Measurements from ENCODE around the gene FGF3.

The FGF3 gene

DNA sequence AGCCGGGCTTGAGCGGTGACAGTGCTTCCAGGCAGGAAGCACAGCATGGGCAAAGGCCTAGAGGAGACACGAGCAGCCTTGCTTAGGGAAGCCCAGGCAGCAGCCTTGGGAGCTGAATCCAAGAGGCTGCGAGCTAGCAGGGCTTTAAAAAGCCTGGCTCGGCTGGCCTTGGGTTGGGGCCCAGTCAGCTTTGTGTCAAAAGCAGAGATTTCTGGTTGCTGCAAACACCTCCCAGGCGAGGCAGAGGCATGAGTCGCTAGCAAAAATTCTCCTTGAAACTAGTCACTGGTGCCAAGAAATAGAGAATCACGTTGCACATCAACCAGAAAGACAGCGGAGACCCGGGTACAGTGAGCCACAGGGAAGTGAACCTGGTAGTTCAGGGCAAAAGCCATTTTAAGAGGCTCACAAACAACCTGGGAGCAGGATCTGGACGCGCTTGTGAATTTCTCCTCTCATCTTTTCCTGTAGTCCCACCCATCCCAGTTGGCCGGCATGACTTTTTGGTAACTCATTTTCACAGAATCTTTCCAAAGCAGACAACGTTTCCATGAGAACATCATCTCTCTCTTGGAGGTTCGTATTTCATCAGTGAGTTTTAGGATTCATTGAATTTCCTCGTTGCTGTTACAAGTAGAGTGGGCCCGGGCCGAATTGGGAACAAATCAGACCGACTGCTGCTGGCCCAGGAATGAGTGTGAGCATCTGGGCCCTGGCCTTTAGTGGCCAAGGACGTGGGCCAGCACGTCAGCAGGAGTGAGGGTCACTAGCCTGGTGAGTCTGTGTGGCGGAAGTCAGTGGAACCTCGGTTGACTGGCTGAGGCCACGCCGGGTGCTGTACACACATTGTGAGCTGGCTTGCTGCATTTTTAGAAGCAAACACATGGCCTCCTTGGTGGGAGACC, 27.7 kb downstream of the FGF3 start:
- no peak for TF ChIP-seq ZFX (IDR thresholded peaks at IDR 0.05)
- TF ChIP-seq, protein P1, sequence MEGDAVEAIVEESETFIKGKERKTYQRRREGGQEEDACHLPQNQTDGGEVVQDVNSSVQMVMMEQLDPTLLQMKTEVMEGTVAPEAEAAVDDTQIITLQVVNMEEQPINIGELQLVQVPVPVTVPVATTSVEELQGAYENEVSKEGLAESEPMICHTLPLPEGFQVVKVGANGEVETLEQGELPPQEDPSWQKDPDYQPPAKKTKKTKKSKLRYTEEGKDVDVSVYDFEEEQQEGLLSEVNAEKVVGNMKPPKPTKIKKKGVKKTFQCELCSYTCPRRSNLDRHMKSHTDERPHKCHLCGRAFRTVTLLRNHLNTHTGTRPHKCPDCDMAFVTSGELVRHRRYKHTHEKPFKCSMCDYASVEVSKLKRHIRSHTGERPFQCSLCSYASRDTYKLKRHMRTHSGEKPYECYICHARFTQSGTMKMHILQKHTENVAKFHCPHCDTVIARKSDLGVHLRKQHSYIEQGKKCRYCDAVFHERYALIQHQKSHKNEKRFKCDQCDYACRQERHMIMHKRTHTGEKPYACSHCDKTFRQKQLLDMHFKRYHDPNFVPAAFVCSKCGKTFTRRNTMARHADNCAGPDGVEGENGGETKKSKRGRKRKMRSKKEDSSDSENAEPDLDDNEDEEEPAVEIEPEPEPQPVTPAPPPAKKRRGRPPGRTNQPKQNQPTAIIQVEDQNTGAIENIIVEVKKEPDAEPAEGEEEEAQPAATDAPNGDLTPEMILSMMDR (conservative IDR thresholded peaks at IDR 0.05) = no peak
- no peak overlapping the region for H3K27ac ChIP-seq

DNA sequence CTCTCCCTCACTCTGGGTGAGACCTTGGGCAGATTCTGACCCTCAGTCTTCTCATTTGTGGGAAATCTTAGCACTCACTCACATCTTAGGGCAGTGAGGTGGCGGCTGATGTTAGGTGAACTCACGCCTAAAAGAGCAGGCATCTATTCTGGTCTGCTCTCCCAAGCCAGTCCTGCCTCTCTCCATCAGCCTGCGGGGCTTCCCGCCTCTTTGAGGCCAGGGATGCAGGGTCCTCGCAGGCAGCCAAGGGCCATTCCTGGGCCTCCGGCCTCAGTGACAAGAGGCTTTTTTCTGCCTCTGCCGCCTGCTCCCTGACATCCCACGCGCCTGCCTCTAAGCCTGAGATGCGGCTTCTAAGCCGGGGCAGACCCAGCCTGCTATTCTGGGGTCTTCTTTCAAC, 30.3 kb downstream of the FGF3 start:
- no peak overlapping the region for H3K27ac ChIP-seq
- no peak for TF ChIP-seq ZFX (IDR thresholded peaks at IDR 0.05)
- TF ChIP-seq, protein P1 (conservative IDR thresholded peaks at IDR 0.05) = no peak

DNA sequence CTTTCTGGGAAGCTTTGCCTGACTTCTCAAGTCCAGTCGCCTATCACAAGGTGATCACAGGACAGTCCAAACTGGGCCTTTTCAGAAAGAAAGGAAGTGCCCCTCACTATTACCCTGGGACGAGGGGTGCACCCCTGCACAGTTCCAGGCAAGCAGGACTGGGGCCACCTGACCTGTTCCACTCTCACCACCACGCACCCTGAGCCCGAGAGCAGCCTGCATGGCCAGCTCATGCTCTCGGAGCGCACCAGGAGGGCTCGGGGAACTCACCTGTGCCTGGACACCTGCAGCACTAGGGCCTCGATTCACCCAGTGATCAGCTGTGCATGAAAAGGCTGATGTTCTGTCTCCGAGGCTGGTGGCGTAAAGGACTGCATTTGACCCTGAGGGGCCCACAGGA, 31.3 kb downstream of the FGF3 start:
- TF ChIP-seq, protein P1 (conservative IDR thresholded peaks at IDR 0.05) = no peak
- no peak for TF ChIP-seq ZFX (IDR thresholded peaks at IDR 0.05)
- no peak overlapping the region for H3K27ac ChIP-seq

DNA sequence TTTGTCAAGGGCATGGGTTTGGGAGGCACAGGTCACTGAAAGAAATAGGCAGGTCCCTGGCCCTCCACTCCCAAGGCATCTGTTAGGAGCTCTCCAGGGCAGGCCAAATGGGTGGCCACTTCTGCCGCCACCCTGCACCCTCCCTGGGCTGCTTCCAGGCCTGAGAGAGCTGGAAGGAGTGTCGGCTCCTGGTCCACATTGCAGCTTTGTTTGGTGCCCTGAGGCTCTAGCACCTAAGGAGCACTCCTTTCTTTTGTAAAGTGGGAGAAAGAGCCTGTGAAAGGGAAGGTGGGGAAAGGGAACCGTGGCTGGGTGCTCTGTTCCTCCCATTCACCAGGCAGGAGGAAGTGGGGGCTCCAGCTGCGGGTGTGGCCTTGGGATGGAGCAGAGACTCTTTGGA, 31.8 kb downstream of the FGF3 start:
- H3K27ac ChIP-seq = no peak overlapping the region
- TF ChIP-seq ZFX (IDR thresholded peaks at IDR 0.05) = no peak
- TF ChIP-seq, protein P1 (conservative IDR thresholded peaks at IDR 0.05) = no peak

DNA sequence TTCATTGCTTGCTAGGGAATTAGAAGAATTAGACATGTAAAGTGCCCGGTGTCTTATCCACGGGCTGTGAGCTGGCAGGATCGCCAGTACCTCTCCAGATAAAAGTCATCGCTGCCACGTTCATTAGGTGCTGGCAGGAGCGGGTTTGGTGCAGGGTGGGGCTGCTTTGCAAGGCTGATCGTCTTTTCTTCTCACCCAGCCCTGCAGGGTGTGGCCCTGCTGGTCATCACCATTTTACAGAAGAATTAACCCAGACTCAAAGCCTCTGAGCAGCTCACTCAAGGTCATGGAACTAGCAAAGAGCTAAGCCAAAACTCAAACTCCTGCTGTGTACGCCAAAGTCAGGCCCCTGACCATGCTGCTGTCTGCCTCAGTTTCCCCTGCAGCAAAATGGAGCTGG, 38.0 kb downstream of the FGF3 start:
- TF ChIP-seq ZFX (IDR thresholded peaks at IDR 0.05) = no peak
- TF ChIP-seq, protein P1 (conservative IDR thresholded peaks at IDR 0.05) = no peak
- no peak overlapping the region for H3K27ac ChIP-seq

GRCh38 chr11:69778373-69778772, 40.8 kb downstream of the FGF3 start:
- TF ChIP-seq ZFX (IDR thresholded peaks at IDR 0.05) = no peak
- TF ChIP-seq, protein P1 (conservative IDR thresholded peaks at IDR 0.05) = no peak
- H3K27ac ChIP-seq = no peak overlapping the region

GRCh38 chr11:69775163-69775755, 44.0 kb downstream of the FGF3 start, which contains the start of gene FGF4:
Gene FGF4, minus strand, starts transcription at chr11:69775341. Its CDS starts 257 bp downstream, at chr11:69775084.
- no peak within 1 kb of the TSS for H3K27ac ChIP-seq
- TF ChIP-seq, protein P1 (conservative IDR thresholded peaks at IDR 0.05) = no peak
- TF ChIP-seq ZFX (IDR thresholded peaks at IDR 0.05) = no peak

Data from C4-2B (cell line).